Fibroblast of peridontal ligament (primary cell): ENCODE data around the gene PAPOLA.

Experiments
- DNase-seq: peaks from one replicate; pipeline ENCODE4 v3.0.0-alpha.2; 2010; ENCODE audit errors: extremely low read depth

The PAPOLA gene

DNA sequence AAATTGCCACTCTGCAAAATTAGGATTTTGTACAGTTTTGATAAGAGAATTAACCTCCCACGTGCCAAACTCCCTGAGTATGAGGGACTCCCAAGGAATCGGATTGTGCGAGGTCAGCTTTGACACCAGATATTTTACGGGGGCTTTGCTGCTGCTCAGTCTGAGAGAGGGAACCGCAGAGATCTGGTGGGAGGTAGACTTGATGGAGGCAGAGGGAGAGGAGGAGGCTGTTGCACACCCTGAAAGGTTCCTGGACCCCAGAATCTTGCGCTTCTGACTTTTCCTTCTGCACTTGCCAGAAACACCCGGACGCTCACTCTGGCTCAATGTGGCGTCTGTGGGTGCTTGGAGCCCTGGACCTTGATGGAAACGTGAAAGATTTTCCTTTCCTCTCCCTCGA, 83.9 kb downstream of the PAPOLA start:
- DNase-seq = no peak

DNA sequence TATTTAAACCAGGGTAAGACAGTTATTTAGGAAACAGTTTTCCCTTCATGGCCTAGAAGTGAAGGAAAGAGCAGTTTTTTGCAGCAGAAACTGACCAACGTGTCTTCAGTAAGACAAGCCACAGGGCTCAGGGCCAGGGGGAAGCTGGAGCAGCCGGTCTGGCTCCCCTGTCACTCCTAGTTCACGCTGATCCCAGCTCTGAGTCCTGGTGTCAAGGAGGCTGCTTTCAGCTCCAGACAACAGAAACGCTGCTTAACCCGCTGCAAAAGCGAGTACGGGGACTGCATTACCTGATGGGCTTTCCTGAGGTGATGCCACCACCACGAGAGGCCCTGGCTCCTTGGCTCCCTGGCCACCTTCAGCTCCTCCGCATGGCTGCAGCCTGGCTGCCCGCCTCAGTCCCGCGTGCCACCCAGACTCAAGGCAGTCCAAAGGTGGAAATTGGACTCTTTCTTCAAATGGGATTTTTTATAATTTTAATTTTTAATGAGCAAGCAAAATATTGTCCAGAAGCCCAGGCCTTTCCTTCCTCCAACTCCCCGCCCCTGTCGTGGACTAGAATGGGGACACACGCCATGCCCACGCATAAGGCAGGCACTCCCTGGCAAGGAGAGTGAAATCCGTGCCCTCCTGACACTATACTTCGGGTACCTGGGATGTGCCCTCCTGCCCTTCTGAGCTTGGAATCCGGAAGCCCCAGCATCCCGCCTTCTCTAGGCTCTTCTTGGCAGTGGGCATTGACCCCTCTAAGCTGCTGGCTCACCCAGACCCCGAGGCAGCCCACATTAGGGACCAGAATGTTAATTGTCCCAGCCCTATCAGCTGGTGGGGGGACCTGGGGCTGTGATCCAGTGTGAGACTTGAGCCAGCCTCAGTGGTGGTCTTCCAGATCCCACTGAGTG, 85.0 kb downstream of the PAPOLA start:
- DNase-seq = no peak

DNA sequence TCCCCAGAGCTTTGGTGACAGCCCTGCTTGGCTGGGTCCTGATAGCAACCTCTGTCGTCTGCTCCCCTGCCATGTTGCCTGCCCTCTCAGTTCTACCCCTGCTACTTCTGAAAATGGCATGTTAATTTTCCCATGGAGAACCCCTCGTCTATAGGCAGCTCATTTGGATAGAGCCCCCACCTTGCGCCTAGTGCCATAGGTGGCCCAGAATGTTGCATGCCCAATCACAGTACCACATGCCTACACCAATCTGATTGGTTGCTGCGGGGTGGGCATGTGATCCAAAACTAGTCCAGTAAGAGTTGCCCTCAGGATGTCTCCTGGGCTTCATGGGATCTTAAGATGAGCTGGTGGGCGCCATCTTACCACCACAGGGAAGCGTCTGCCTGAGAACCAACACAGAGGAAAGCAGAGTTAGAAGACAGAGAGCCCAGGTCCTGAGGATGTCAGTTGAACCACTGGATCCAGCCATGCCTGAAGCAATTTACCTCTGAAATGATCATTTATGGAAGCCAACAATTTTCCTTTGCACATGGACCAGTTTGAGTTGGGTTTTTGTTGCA, 85.7 kb downstream of the PAPOLA start:
- no peak for DNase-seq

DNA sequence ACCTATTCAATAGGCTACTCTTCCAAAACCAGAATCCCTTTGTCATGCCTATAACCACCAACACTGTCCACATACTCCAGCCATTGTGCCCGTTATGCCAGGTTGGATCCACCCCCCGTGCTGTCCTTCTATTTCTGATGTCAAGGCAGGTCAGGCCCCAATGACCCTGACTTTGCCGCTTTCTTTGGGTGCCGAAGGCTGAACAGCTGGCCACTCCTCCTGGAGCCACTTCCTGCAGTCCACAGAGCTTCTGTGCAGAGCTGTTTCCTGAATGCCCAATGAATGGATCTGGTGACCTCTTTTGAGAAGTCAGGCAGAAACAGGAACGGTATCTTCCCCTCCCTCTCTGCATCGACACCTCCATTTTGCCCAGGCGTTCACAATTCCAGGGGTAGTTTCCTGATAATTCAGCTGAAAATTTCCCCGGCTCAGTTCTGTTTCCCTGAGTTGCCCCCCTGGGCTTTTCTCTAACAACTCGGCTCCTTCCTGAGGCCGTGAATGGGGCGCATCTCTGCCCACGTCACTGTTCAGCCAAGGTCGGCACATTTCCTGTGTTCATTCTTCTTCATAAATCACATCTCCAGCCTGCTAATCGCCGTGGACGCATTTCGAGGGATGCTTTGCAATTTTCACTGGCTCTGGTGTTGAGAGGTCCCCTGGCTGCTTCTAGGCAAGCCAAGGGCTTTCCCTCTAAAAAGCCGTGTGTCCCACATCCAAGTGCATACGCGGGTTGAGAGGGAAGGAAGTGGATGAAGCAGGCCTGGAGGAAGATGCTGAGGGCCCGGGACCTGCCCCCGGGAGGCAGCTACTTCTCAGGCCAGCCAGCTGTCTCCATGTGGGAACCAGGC, 86.5 kb downstream of the PAPOLA start:
- no peak for DNase-seq

DNA sequence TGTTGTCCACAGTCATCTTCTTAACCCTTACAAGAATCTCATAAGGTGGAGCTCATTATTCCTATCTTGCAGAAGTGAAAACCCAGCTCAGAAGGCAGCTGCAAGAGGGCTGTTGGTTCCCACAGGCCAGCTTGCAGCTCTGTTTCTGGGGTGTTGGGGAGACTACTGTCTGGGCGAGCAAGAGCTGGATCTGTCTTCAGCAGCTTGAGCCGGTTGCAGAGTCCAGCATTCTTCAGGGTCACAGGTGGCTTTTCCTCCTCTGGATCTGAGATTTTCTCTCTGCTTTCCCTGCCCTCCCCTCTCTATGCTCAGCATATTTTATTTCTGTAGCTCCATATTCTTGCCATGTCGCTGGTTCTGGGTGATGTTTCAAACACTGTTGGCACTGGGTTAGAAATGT, 87.4 kb downstream of the PAPOLA start:
- DNase-seq = no peak

DNA sequence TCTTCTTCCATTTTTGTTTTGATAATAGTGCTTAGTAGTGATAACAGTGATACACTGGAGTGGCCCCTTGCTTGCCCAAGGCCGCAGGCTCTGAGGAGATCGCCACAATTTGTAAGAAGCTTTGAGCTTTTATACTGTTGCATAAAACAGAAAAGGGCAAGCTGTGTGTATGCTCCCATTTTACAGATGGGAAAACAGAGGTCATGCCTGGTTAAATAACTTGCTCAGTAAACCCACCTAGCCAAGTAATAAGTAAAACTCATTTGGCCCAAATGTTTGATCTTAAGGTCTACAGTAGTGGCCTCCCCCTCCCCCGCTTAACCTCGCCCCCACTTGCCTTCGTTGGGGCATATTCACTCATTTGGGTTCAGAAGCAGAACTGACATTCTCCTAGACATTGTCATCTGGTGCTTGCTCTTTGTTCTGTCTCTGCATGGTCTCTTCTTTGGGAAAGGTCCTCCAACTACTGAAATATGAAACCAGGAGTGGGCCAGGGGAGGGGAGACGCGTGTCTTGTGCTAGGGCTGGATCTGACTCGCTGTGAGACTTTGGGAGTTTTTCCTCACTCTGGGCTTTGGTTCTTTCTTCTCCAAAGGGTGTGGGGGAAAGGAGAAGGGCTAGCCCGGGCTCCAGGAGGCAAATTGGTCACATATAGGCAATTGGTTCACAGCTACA, 88.1 kb downstream of the PAPOLA start:
- no peak for DNase-seq

DNA sequence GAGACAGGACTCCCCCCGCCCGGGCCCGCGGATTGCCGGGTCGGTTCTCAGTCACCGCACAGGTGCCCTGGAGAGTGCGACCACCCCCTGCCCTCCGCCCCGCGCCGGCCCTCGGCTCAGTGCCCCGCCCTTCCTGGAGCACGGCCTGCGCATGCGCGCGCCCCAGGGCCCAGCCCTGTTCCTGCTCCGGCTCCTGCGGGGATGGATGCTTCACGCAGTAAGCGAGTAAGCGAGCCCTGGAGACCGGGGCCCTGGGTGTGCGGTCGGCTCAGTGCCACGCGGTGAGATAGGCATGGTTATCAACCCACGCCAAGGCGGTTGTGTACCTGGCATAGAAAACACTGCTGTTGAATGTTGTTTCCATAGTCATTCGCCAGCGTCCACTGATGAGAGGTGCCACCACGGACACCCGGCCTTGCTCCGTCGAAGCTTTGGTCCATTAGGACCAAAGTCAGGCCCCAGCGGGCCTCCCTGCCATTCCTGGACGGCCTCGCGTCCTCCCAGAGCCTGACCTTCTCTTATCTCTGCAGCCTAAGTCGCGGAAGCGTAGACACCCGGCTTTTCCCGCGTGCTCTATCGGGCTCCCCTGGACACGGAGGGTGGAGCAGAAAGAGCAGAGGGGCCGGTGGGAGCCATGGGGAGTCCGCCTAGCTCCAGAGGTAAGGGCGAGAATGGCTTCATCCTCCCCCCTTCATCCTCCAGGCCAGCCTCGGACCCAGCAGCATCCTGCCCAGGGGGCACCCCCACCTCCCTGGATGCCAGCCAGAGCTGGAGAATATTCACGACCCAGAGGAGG, 90.6 kb downstream of the PAPOLA start:
- peak; percentile 13 for DNase-seq

DNA sequence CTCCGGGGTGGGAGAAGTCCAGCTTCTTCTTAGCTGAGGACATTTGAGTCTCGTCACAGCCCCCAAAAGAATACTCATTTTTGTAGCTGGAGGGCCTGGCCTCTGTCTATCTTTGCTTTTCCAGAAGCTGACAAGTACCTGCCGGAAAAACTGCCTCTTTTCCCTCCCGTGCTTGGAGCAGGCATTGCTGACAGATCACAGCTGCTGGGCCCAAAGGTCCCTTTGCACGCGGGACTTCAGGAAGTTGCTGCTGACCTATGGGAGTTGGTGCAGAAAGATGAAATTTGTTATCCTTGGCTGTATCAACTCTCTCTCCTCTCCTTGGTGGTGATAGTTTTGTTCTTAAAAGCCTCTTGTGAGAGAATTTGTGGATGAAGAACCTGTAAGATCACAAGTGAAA, 92.8 kb downstream of the PAPOLA start:
- no peak for DNase-seq

DNA sequence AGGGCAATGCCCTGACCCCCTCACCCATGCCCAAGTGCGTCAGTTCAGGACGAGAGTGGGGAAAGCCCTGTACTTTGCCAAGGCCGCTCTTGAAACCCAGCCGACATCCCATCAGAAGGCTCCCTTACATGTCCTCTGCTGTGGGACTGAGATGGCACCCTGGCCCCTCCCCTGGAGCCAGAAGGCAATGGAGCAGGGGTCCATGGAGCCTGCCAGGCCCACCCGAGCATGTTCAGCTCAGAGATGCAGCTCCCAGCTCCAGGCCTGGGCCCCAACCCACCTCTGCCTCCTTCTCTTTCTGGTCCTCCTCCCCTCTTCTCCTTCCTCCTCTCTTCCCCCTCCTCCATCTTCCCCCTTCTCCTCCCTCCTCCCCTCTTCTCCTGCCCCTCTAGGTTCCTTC, 95.5 kb downstream of the PAPOLA start:
- no peak for DNase-seq

DNA sequence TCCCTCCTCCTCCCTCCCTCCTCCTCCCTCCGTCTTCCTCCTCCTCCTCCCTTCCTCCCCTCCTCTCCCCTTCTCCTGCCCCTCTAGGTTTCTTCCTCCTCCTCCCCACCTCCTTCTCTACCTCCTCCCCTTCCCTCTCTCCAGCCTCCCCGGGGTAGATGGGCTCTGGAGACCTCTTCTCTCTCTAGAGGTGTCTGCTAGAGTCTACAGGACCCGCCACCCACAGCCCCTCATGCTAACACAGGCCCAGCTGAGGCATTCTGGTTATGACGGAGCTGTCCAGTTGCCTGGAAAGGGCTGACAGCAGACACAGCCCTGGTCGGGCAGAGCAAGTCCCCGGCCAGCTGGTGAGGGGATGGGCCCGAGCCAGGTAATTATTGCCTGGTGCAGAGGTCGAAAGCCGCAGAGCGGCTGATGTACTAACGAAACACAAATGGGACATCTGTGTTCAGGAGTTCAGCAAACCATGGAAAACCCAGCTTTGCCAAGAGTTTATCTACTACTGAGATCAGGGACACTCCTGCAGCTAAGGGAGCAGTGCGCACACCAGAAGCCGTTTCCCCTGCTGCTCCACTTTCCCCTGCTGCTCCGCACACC, 96.2 kb downstream of the PAPOLA start:
- DNase-seq = no peak

DNA sequence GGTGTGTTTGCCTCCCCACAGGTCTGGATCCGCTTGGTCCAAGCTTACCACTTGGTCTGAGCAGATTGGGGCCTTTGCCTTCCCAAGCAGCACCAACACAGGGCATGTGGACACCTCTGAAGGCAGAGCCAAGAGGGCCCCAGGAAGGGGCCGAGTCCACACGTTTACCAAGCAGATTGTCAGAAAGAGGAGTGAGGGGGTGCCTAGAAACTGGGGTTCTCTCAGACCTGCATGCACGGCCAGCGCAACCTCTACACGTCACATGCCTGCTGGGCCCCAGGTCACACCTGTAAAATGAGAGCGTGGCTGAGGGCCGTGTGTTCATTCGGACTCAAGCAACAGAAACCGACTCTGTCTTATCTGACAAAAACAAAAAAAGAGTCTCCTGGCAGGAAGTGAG, 96.9 kb downstream of the PAPOLA start:
- no peak for DNase-seq

DNA sequence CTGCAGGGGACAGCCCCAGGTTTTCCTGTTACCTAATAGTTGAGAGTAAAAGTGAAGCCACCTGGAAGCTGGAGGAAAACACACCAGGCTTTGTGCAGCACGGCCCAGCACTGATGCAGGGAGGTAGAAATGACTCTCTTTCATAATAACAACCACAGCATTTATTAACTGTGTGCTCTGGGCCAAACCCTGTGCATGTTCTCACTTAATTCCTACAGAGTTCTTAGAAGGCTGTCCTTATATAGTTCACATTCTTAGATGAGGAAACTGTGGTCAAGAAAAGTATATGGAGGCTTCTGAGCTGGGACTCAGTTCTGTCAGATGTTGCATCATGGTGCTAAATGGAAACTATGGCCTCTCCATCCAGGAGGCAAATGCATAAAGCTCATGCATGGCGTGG, 100.0 kb downstream of the PAPOLA start:
- DNase-seq = no peak

DNA sequence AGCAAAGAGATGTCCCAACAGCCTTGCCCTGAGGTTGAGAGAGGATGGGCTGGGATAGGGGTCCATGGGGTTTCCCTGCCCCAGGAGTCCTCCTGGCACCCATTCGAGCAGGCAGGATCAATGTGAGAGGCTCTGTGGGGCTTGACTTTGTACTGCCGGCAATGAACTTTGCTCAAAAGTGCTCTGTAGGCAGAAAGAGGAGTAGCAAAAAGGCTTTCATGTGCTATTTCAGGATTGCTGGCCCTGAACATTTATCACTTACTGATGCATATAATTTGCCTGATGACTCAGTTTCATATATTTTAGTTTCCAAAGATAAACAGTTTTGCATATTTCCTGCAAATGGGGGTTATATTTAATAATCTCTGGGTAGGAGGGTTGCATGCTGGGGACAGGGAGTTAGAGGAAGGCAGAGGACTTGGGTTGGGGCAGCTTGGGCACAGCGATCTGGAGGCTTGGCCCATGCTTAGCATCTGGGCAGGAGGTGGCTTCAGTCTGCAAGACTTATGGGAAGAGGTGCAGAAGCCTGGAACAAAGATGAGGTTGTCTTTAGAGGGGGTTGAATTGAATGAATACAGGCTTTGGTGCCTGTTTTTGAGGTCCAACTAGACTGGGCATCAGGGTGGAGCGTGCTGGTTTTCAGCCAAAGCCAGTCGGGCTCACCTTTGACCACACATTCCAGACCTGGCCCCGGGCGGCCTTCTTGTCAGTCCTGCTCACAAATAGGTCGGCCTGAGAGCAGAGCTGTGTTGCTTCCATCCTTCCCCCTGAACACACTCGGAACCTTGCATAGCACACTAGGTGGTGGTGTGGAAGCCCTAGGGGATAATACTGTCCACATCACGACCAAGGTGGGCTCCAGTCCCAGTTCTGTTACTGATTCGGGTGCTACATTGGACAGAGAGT, 101.4 kb downstream of the PAPOLA start:
- no peak for DNase-seq

DNA sequence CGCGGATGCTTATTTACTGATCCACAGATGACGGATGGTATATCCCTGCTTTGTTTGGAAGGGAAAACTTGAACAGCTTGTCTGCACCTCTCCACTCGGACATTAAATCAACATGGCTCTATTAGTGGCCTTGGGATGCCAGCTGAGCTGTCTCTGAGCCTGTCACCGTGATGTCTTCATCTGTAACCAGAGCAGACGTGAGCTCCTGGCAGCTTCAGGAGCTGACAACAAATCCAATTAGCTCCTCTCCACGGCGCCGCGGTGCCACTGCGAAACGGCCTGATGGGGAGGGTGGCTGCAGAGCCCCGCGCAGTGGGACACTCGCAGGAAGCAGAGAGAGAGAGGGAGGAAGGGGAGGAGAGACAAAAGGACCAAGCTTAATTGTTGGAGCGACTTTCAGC, 112.3 kb downstream of the PAPOLA start:
- no peak for DNase-seq

DNA sequence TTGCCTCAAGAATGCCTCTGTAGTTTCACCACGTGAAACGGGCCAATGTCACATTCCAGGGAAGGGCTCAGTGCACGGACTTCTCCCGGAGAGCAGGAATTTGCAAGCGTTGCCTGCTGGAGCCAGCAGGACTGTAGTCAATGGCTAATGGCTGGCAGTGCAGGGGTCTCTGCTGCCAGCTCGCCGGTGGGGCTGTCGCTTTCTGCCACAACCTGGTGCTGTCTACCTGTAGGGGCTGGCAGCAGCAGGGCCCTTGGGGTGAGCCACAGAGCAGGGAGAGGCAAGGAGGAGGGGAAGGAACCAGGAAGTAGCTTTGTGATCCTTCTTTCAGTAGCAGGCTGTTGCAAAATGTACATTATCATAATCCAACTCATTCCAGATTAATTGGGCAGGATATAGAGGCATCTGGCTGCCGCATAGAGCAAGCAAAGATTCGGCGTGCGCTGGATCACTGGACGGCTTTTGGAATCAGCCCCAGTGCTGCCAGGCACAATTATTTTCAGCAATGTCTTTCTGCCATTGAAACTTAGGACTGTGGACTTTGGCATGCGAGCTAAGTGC, 114.1 kb downstream of the PAPOLA start:
- no peak for DNase-seq
